Uterus (tissue), 4 donors: ENCODE measurements around the gene TBC1D5. TPM values are rescaled to one million over a fixed set of nuclear protein-coding genes. Genes with fewer than 3 reads are reported as not detected.

Experiments used
- DNase-seq, 2 donors: peaks; one replicate each; pipeline ENCODE4 v3.0.0-alpha.2; 2019 to 2020
- H3K27ac ChIP-seq, 2 donors: fragments of 200-600 bp; sonication (generic); 1 replicate in 1 of 2; 2 replicates in 1 of 2; pipeline ENCODE4 v1.5.1; 2016 to 2018
- H3K27me3 ChIP-seq, 2 donors: fragments of 200-600 bp; sonication (generic); one replicate each; pipeline ENCODE4 v1.5.1; 2018 to 2019; ENCODE audit warnings: control low read depth in 1 of 2
- H3K36me3 ChIP-seq, 2 donors: fragments of 200-600 bp; sonication (generic); one replicate each; pipeline ENCODE4 v1.5.1; 2019; ENCODE audit warnings: control low read depth in 1 of 2
- H3K4me1 ChIP-seq, 2 donors: fragments of 200-600 bp; sonication (generic); one replicate each; pipeline ENCODE4 v1.5.1; 2018 to 2019; ENCODE audit warnings: control low read depth in 1 of 2
- H3K4me3 ChIP-seq, 2 donors: fragments of 200-600 bp; sonication (generic); 1 replicate in 1 of 2; 2 replicates in 1 of 2; pipeline ENCODE4 v1.5.1; 2018 to 2019; ENCODE audit warnings: mild to moderate bottlenecking in 1 of 2
- H3K9me3 ChIP-seq, 2 donors: fragments of 200-600 bp; sonication (generic); one replicate each; pipeline ENCODE4 v1.5.1; 2019; ENCODE audit warnings: control low read depth in 1 of 2
- CTCF ChIP-seq, 4 experiments: fragments of 200-600 bp in 2 of 4; fragments of 450-650 bp in 2 of 4; sonication (generic) in 2 of 4; IDR thresholded peaks; one replicate each; pipeline ENCODE4 v1.5.1; 2016 to 2019; ENCODE audit warnings: antibody characterized with exemption in 4 of 4, mild to moderate bottlenecking in 2 of 4, moderate library complexity in 1 of 4
- POLR2A ChIP-seq, 2 donors: fragments of 450-650 bp; IDR thresholded peaks; one replicate each; pipeline ENCODE4 v1.6.1; 2016; ENCODE audit warnings: antibody characterized with exemption in 2 of 2, mild to moderate bottlenecking in 1 of 2, moderate library complexity in 1 of 2
- intact Hi-C: fragments of 100-400 bp; cut with DNase I; formaldehyde crosslinking; loops from one replicate; pipeline ENCODE4 v1.15.1; 2023; ENCODE audit warnings: low total_unique reads
- total RNA-seq, 4 donors: library from RNA; depleted of rRNA in 3 of 4; stranded (reverse); fragments of >200 nt in 3 of 4; gene quantifications; one replicate each; pipeline versions ENCODE4 v1.1.0 to v1.2.4, GENCODE V29; 2014 to 2023
- donor health status: DM: yes; HTN: yes; CAD: no.

The TBC1D5 gene
- total RNA-seq, 4 donors from 2014 or later: 34.6 to 189 (median 75.6) TPM

GRCh38 chr3:17298038-17298437 is 444.4 kb downstream of the TBC1D5 start:
- no peak for TF ChIP-seq CTCF (IDR thresholded peaks at IDR 0.05)
- TF ChIP-seq POLR2A (IDR thresholded peaks at IDR 0.05): no peak
- Histone ChIP-seq H3K4me3 (no peak overlapping the region), H3K4me1 (no peaks in the 10 kb centered on the region), H3K9me3 (no peaks in the 10 kb centered on the region), H3K27me3 (no peaks in the 10 kb centered on the region), H3K27ac (no peak overlapping the region), H3K36me3 (no peaks in the 10 kb centered on the region)
- no peak for DNase-seq
- intact Hi-C loops: no loop called here

- no peak for TF ChIP-seq CTCF (IDR thresholded peaks at IDR 0.05)
- TF ChIP-seq POLR2A (IDR thresholded peaks at IDR 0.05): no peak
- intact Hi-C loops: no loop called here
- no peak for DNase-seq
- H3K9me3 ChIP-seq: no peaks in the 10 kb centered on the region
- no peak overlapping the region for H3K27ac ChIP-seq
- no peaks in the 10 kb centered on the region for H3K27me3 ChIP-seq
- H3K4me3 ChIP-seq: no peak overlapping the region
- H3K4me1 ChIP-seq: no peaks in the 10 kb centered on the region
- H3K36me3 ChIP-seq: no peaks in the 10 kb centered on the region
Observed at GRCh38 chr3:17292556-17292955, 449.9 kb downstream of the TBC1D5 start.

- Histone ChIP-seq H3K27ac (no peak overlapping the region), H3K4me3 (no peak overlapping the region), H3K36me3 (no peaks in the 10 kb centered on the region), H3K9me3 (no peaks in the 10 kb centered on the region), H3K27me3 (no peaks in the 10 kb centered on the region), H3K4me1 (no peaks in the 10 kb centered on the region)
- no peak for TF ChIP-seq CTCF (IDR thresholded peaks at IDR 0.05)
- TF ChIP-seq POLR2A (IDR thresholded peaks at IDR 0.05): no peak
- intact Hi-C loops: no loop called here
- no peak for DNase-seq
Observed at GRCh38 chr3:17290894-17291293, 451.5 kb downstream of the TBC1D5 start.

GRCh38 chr3:17288839-17289399 is 453.5 kb downstream of the TBC1D5 start:
- Histone ChIP-seq H3K36me3 (no peaks in the 10 kb centered on the region), H3K9me3 (no peaks in the 10 kb centered on the region), H3K4me1 (no peaks in the 10 kb centered on the region), H3K27me3 (no peaks in the 10 kb centered on the region), H3K4me3 (no peak overlapping the region), H3K27ac (no peak overlapping the region)
- no peak for DNase-seq
- intact Hi-C loops: no loop called here
- no peak for TF ChIP-seq POLR2A (IDR thresholded peaks at IDR 0.05)
- TF ChIP-seq CTCF (IDR thresholded peaks at IDR 0.05): no peak

- no peaks in the 10 kb centered on the region for H3K9me3 ChIP-seq
- H3K4me1 ChIP-seq: no peaks in the 10 kb centered on the region
- no peak overlapping the region for H3K4me3 ChIP-seq
- intact Hi-C loops: no loop called here
- H3K36me3 ChIP-seq: no peaks in the 10 kb centered on the region
- TF ChIP-seq POLR2A (IDR thresholded peaks at IDR 0.05) (no peak), CTCF (IDR thresholded peaks at IDR 0.05) (no peak)
- no peak for DNase-seq
- no peaks in the 10 kb centered on the region for H3K27me3 ChIP-seq
- no peak overlapping the region for H3K27ac ChIP-seq
Observed at GRCh38 chr3:17287006-17287689, 455.3 kb downstream of the TBC1D5 start.
